ENCODE measurements around the gene ROBO1. TPM values are rescaled to one million over a fixed set of nuclear protein-coding genes. Genes with fewer than 3 reads are reported as not detected.
A peak's percentile ranks its signal among the peaks of the same experiment; 100 is the strongest.
"Not testable (repeated sequence)": the region's sequence is repeated elsewhere in the genome, so short reads cannot be mapped to it uniquely, and the experiment has no call there.

The ROBO1 gene
- polyA plus RNA-seq = 10 to 100 TPM in 1 of 4 donors, 1 to 10 TPM in 2, under 1 TPM in 1; 0.81 to 12.2 (median 2.6) TPM
- long read RNA-seq, donor 1 = 0 reads
- long read RNA-seq, donor 2 = 0 reads
- long read RNA-seq, donor 3 = 0 reads
- long read RNA-seq, donor 4 = 0 reads
- long read RNA-seq, donor 5 = 0 reads
- long read RNA-seq, donor 6 = 0 reads
- long read RNA-seq, donor 7 = 0 reads
- long read RNA-seq, donor 8 = 0 reads
- long read RNA-seq, donor 9 = 0 reads
- long read RNA-seq, donor 10 = 0 reads

GRCh38 chr3:79767905-79768267, at the start of gene ROBO1:
Gene ROBO1, minus strand, starts transcription at chr3:79767998.
- Histone ChIP-seq H3K4me1 (ENCODE audit: control insufficient read depth in 3 of 3, insufficient read depth in 2 of 3, low read depth in 1 of 3, low read length in 2 of 3) (peaks cover 0 to 8% (median 0%) of the 10 kb centered on the region in 3 donors), H3K9me3 (ENCODE audit: control insufficient read depth in 2 of 2, insufficient read depth in 1 of 2, low read depth in 1 of 2, low read length in 1 of 2) (no peaks in the 10 kb centered on the region), H3K27me3 (ENCODE audit: control insufficient read depth in 3 of 3, insufficient read depth in 3 of 3, low read length in 3 of 3) (peaks cover 0 to 44% (median 12%) of the 10 kb centered on the region in 3 donors), H3K27ac (ENCODE audit: low read depth in 1 of 3, low read length in 2 of 3) (no peak within 1 kb of the TSS), H3K4me3 (ENCODE audit: low read depth in 1 of 3, low read length in 3 of 3) (peak within 1 kb of the TSS in 1 of 3 donors; percentile 34), H3K36me3 (ENCODE audit: control insufficient read depth in 3 of 3, insufficient read depth in 2 of 3, low read depth in 1 of 3, low read length in 3 of 3) (no peaks in the 10 kb centered on the region)
- FAIRE-seq (no peak), DNase-seq (peak in 1 of 2 donors; percentile 26)
- WGBS, 3 donors = 3 to 10% (median 9%) methylated on average over 12 of the region's 12 CpGs

- Histone ChIP-seq H3K27me3 (ENCODE audit: control insufficient read depth in 3 of 3, insufficient read depth in 3 of 3, low read length in 3 of 3) (no peaks in the 10 kb centered on the region), H3K36me3 (ENCODE audit: control insufficient read depth in 3 of 3, insufficient read depth in 2 of 3, low read depth in 1 of 3, low read length in 3 of 3) (no peaks in the 10 kb centered on the region), H3K9me3 (ENCODE audit: control insufficient read depth in 2 of 2, insufficient read depth in 1 of 2, low read depth in 1 of 2, low read length in 1 of 2) (peaks cover 0 to 3% of the 10 kb centered on the region in 2 donors), H3K4me1 (ENCODE audit: control insufficient read depth in 3 of 3, insufficient read depth in 2 of 3, low read depth in 1 of 3, low read length in 2 of 3) (no peaks in the 10 kb centered on the region), H3K27ac (ENCODE audit: low read depth in 1 of 3, low read length in 2 of 3) (no peak overlapping the region), H3K4me3 (ENCODE audit: low read depth in 1 of 3, low read length in 3 of 3) (no peak overlapping the region)
- DNase-seq = no peak
- WGBS, 3 donors = 47 to 68% (median 48%) methylated on average over 3 of the region's 3 CpGs
- FAIRE-seq = no peak
Measured at GRCh38 chr3:79817224-79817623, 49.4 kb upstream of the ROBO1 start.

- FAIRE-seq = no peak
- no peak overlapping the region for H3K4me3 ChIP-seq (ENCODE audit: low read depth in 1 of 3, low read length in 3 of 3)
- no peaks in the 10 kb centered on the region for H3K36me3 ChIP-seq (ENCODE audit: control insufficient read depth in 3 of 3, insufficient read depth in 2 of 3, low read depth in 1 of 3, low read length in 3 of 3)
- DNase-seq = no peak
- H3K9me3 ChIP-seq (ENCODE audit: control insufficient read depth in 2 of 2, insufficient read depth in 1 of 2, low read depth in 1 of 2, low read length in 1 of 2) = peaks cover 0 to 3% of the 10 kb centered on the region in 2 donors
- no peak overlapping the region for H3K27ac ChIP-seq (ENCODE audit: low read depth in 1 of 3, low read length in 2 of 3)
- H3K4me1 ChIP-seq (ENCODE audit: control insufficient read depth in 3 of 3, insufficient read depth in 2 of 3, low read depth in 1 of 3, low read length in 2 of 3) = no peaks in the 10 kb centered on the region
- no peaks in the 10 kb centered on the region for H3K27me3 ChIP-seq (ENCODE audit: control insufficient read depth in 3 of 3, insufficient read depth in 3 of 3, low read length in 3 of 3)
Measured at GRCh38 chr3:79815478-79815877, 47.7 kb upstream of the ROBO1 start.

- FAIRE-seq (no peak), DNase-seq (no peak)
- H3K27ac ChIP-seq (ENCODE audit: low read depth in 1 of 3, low read length in 2 of 3) = no peak overlapping the region
- H3K36me3 ChIP-seq (ENCODE audit: control insufficient read depth in 3 of 3, insufficient read depth in 2 of 3, low read depth in 1 of 3, low read length in 3 of 3) = no peaks in the 10 kb centered on the region
- no peak overlapping the region for H3K4me3 ChIP-seq (ENCODE audit: low read depth in 1 of 3, low read length in 3 of 3)
- WGBS, 3 donors = 21 to 38% (median 21%) methylated on average over 1 of the region's 1 CpG
- H3K4me1 ChIP-seq (ENCODE audit: control insufficient read depth in 3 of 3, insufficient read depth in 2 of 3, low read depth in 1 of 3, low read length in 2 of 3) = no peaks in the 10 kb centered on the region
- no peaks in the 10 kb centered on the region for H3K27me3 ChIP-seq (ENCODE audit: control insufficient read depth in 3 of 3, insufficient read depth in 3 of 3, low read length in 3 of 3)
- H3K9me3 ChIP-seq (ENCODE audit: control insufficient read depth in 2 of 2, insufficient read depth in 1 of 2, low read depth in 1 of 2, low read length in 1 of 2) = no peaks in the 10 kb centered on the region
Measured at GRCh38 chr3:79810581-79810980, 42.8 kb upstream of the ROBO1 start.

GRCh38 chr3:79810092-79810491, 42.3 kb upstream of the ROBO1 start:
- no peak overlapping the region for H3K4me3 ChIP-seq (ENCODE audit: low read depth in 1 of 3, low read length in 3 of 3)
- H3K4me1 ChIP-seq (ENCODE audit: control insufficient read depth in 3 of 3, insufficient read depth in 2 of 3, low read depth in 1 of 3, low read length in 2 of 3) = no peaks in the 10 kb centered on the region
- no peaks in the 10 kb centered on the region for H3K9me3 ChIP-seq (ENCODE audit: control insufficient read depth in 2 of 2, insufficient read depth in 1 of 2, low read depth in 1 of 2, low read length in 1 of 2)
- H3K36me3 ChIP-seq (ENCODE audit: control insufficient read depth in 3 of 3, insufficient read depth in 2 of 3, low read depth in 1 of 3, low read length in 3 of 3) = no peaks in the 10 kb centered on the region
- WGBS, 3 donors = 73 to 78% (median 75%) methylated on average over 3 of the region's 3 CpGs
- FAIRE-seq (no peak), DNase-seq (no peak)
- no peak overlapping the region for H3K27ac ChIP-seq (ENCODE audit: low read depth in 1 of 3, low read length in 2 of 3)
- H3K27me3 ChIP-seq (ENCODE audit: control insufficient read depth in 3 of 3, insufficient read depth in 3 of 3, low read length in 3 of 3) = no peaks in the 10 kb centered on the region

GRCh38 chr3:79809106-79809505, 41.3 kb upstream of the ROBO1 start:
- 38 to 80% (median 51%) methylated on average over 2 of the region's 2 CpGs for WGBS, 3 donors
- no peak for FAIRE-seq
- H3K4me3 ChIP-seq (ENCODE audit: low read depth in 1 of 3, low read length in 3 of 3) = no peak overlapping the region

GRCh38 chr3:79808515-79808914, 40.7 kb upstream of the ROBO1 start:
- WGBS, 3 donors = 41 to 61% (median 50%) methylated on average over 2 of the region's 2 CpGs
- Histone ChIP-seq H3K27ac (ENCODE audit: low read depth in 1 of 3, low read length in 2 of 3) (no peak overlapping the region), H3K4me3 (ENCODE audit: low read depth in 1 of 3, low read length in 3 of 3) (no peak overlapping the region), H3K4me1 (ENCODE audit: control insufficient read depth in 3 of 3, insufficient read depth in 2 of 3, low read depth in 1 of 3, low read length in 2 of 3) (no peaks in the 10 kb centered on the region), H3K36me3 (ENCODE audit: control insufficient read depth in 3 of 3, insufficient read depth in 2 of 3, low read depth in 1 of 3, low read length in 3 of 3) (no peaks in the 10 kb centered on the region), H3K9me3 (ENCODE audit: control insufficient read depth in 2 of 2, insufficient read depth in 1 of 2, low read depth in 1 of 2, low read length in 1 of 2) (no peaks in the 10 kb centered on the region), H3K27me3 (ENCODE audit: control insufficient read depth in 3 of 3, insufficient read depth in 3 of 3, low read length in 3 of 3) (no peaks in the 10 kb centered on the region)
- FAIRE-seq (no peak), DNase-seq (no peak)

More at GRCh38 chr3:79809106-79809505, 41.3 kb upstream of the ROBO1 start:
- Histone ChIP-seq H3K4me1 (ENCODE audit: control insufficient read depth in 3 of 3, insufficient read depth in 2 of 3, low read depth in 1 of 3, low read length in 2 of 3) (no peaks in the 10 kb centered on the region), H3K27ac (ENCODE audit: low read depth in 1 of 3, low read length in 2 of 3) (no peak overlapping the region), H3K9me3 (ENCODE audit: control insufficient read depth in 2 of 2, insufficient read depth in 1 of 2, low read depth in 1 of 2, low read length in 1 of 2) (no peaks in the 10 kb centered on the region), H3K27me3 (ENCODE audit: control insufficient read depth in 3 of 3, insufficient read depth in 3 of 3, low read length in 3 of 3) (no peaks in the 10 kb centered on the region), H3K36me3 (ENCODE audit: control insufficient read depth in 3 of 3, insufficient read depth in 2 of 3, low read depth in 1 of 3, low read length in 3 of 3) (no peaks in the 10 kb centered on the region)
- no peak for DNase-seq

- DNase-seq; H3K4me3 ChIP-seq (ENCODE audit: low read depth in 1 of 3, low read length in 3 of 3); H3K27ac ChIP-seq (ENCODE audit: low read depth in 1 of 3, low read length in 2 of 3); FAIRE-seq; H3K9me3 ChIP-seq (ENCODE audit: control insufficient read depth in 2 of 2, insufficient read depth in 1 of 2, low read depth in 1 of 2, low read length in 1 of 2); H3K36me3 ChIP-seq (ENCODE audit: control insufficient read depth in 3 of 3, insufficient read depth in 2 of 3, low read depth in 1 of 3, low read length in 3 of 3); H3K4me1 ChIP-seq (ENCODE audit: control insufficient read depth in 3 of 3, insufficient read depth in 2 of 3, low read depth in 1 of 3, low read length in 2 of 3); H3K27me3 ChIP-seq (ENCODE audit: control insufficient read depth in 3 of 3, insufficient read depth in 3 of 3, low read length in 3 of 3): not testable (repeated sequence)
- 81 to 89% (median 82%) methylated on average over 4 of the region's 4 CpGs for WGBS, 3 donors
Measured at GRCh38 chr3:79790177-79790576, 22.4 kb upstream of the ROBO1 start.

GRCh38 chr3:79773291-79773690, 5.5 kb upstream of the ROBO1 start:
- FAIRE-seq = no peak
- Histone ChIP-seq H3K9me3 (ENCODE audit: control insufficient read depth in 2 of 2, insufficient read depth in 1 of 2, low read depth in 1 of 2, low read length in 1 of 2) (peaks cover 0 to 5% of the 10 kb centered on the region in 2 donors), H3K27me3 (ENCODE audit: control insufficient read depth in 3 of 3, insufficient read depth in 3 of 3, low read length in 3 of 3) (peaks cover 0 to 5% (median 0%) of the 10 kb centered on the region in 3 donors), H3K27ac (ENCODE audit: low read depth in 1 of 3, low read length in 2 of 3) (no peak overlapping the region), H3K36me3 (ENCODE audit: control insufficient read depth in 3 of 3, insufficient read depth in 2 of 3, low read depth in 1 of 3, low read length in 3 of 3) (no peaks in the 10 kb centered on the region), H3K4me1 (ENCODE audit: control insufficient read depth in 3 of 3, insufficient read depth in 2 of 3, low read depth in 1 of 3, low read length in 2 of 3) (no peaks in the 10 kb centered on the region), H3K4me3 (ENCODE audit: low read depth in 1 of 3, low read length in 3 of 3) (no peak overlapping the region)
- no peak for DNase-seq
- WGBS, 3 donors = 88 to 94% (median 90%) methylated on average over 5 of the region's 5 CpGs

Data from small intestine (tissue), 16 donors.